RWPE1 (cell line): Measurements from ENCODE around the gene FXYD4.

Experiments used
- CTCF ChIA-PET: fragments of 350-600 bp; sonication (Branson Sonifier 250); formaldehyde crosslinking; extraction: SDS; loops from one replicate; lab custom pipeline; 2021; lab: Yijun Ruan, JAX
- POLR2A ChIA-PET: fragments of 400-600 bp; formaldehyde crosslinking; extraction: SDS; loops from one replicate; lab custom pipeline; 2020; ENCODE audit warnings: antibody characterized with exemption; ENCODE audit not compliant: low non-redundant PET; lab: Yijun Ruan, JAX
- DNase-seq: peaks from one replicate; pipeline ENCODE4 v3.0.0; 2012; ENCODE audit warnings: low spot score
- H3K27ac ChIP-seq: fragments of 450-650 bp; 2 replicates; pipeline ENCODE4 v1.5.1; 2017
- TF ChIP-seq, protein P1 (sequence below): fragments of 450-650 bp; conservative IDR thresholded peaks from 2 replicates; pipeline ENCODE4 v1.5.1; 2017; ENCODE audit warnings: low read depth, mild to moderate bottlenecking

Gene FXYD4

DNA sequence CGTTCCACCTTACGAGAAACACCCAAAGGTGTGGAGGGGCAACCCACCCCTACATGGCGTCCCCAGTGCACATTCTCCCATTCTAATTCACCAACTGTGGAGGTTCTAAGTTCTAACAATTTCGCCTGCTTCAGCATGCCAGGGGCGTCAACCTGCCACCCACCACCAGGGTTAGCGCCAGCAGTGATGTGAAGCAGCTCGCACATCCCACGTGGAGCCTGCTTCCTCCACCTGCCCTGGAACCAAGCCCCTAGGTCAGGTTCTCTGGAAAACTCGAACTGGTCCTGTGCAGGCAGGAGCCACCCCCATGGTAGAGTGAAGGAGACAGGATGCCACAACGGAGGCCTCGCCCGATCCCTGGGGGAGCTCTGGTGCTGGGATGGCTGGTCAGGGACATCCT is 33.3 kb upstream of the FXYD4 start:
- H3K27ac ChIP-seq, result no peak overlapping the region
- no peak for DNase-seq
- CTCF ChIA-PET, result no interaction called here

DNA sequence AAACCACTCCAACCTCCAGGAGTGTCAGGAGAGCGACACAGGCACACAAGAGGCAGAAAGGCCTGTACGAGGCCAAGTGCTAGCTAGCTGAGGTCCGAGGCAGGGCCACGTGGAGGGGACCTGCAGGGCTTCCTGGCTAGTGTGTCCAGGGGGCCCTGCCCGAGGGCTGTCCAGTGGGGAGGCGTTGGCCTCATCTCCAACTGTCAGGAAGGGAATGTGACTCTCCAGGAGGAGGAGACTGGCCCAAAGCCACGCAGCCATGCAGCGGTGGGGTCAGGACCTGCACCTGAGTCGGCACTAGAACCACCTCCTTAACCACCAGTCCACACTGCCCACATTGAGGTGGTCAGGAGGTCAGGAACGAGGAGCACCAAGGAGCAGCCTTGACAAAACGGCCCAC is 32.3 kb upstream of the FXYD4 start:
- POLR2A ChIA-PET, result no interaction called here
- TF ChIP-seq, protein P1, sequence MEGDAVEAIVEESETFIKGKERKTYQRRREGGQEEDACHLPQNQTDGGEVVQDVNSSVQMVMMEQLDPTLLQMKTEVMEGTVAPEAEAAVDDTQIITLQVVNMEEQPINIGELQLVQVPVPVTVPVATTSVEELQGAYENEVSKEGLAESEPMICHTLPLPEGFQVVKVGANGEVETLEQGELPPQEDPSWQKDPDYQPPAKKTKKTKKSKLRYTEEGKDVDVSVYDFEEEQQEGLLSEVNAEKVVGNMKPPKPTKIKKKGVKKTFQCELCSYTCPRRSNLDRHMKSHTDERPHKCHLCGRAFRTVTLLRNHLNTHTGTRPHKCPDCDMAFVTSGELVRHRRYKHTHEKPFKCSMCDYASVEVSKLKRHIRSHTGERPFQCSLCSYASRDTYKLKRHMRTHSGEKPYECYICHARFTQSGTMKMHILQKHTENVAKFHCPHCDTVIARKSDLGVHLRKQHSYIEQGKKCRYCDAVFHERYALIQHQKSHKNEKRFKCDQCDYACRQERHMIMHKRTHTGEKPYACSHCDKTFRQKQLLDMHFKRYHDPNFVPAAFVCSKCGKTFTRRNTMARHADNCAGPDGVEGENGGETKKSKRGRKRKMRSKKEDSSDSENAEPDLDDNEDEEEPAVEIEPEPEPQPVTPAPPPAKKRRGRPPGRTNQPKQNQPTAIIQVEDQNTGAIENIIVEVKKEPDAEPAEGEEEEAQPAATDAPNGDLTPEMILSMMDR, result no peak
- no peak overlapping the region for H3K27ac ChIP-seq
- CTCF ChIA-PET, result no interaction called here
- no peak for DNase-seq

More for the DNA sequence above, 33.3 kb upstream of the FXYD4 start:
- POLR2A ChIA-PET, result no interaction called here
- TF ChIP-seq, protein P1, result no peak

DNA sequence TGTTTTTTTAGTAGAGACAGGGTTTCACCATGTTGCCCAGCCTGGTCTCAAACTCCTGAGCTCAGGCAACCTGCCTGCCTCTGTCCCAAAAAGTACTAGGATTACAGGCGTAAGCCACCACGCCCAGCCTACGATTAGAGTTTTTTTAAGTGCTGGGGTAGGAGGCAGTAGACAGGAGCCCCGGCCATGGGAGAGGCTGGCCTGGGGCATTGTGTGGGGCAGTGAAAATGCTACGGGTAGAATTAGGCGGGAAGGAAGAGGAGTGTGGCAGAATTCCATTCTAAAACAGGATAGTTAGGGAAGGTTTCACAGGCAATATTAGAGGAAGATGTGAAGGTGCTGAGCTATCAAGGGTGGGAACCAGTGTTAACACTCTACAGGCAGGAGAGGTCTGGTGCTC is 31.3 kb upstream of the FXYD4 start:
- no peak for DNase-seq
- CTCF ChIA-PET, result interaction anchor here (1.4 kb wide), 1 partner anchor 47 kb away, joined by 4 read pairs; no protein-coding TSS in a partner anchor
- POLR2A ChIA-PET, result no interaction called here
- H3K27ac ChIP-seq, result no peak overlapping the region
- TF ChIP-seq, protein P1, result no peak

DNA sequence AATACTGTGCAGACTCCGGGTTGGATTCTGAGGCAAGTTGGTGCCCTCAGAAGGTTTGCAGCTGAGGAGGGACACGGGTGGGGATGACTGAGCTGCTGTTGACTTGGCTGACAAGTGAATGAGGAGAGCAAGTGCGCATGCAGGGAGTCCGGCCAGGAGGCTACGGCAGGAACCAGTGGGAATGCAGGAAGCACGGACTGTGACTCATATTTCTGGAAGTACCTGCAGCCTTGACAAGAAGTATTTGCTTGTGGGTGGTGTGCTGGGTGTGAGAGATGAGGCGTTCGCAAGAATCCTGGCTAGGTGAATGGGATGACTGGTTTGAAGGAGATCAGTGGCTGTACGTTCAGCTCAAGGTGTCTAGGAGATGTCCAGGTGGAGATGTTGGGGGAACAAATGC is 30.8 kb upstream of the FXYD4 start:
- POLR2A ChIA-PET, result no interaction called here

DNA sequence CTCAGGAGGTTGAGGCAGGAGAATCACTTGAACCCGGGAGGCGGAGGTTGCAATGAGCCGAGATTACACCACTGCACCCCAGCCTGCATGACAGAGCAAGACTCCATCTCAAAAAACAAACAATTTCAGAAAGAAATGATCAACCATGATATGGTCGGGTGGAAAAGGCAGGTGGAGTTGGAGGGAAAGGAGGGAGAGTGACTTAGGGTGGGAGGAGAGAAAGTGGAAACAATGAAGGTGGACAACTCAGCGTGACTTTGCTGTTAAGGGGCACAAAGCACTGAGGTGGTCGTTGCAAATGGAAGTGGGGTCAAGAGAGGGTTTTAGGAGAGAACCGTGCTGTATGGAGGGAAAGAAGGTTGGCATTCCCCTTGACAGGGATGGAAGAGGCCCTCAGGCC is 30.0 kb upstream of the FXYD4 start:
- no peak overlapping the region for H3K27ac ChIP-seq
- CTCF ChIA-PET, result no interaction called here
- POLR2A ChIA-PET, result no interaction called here
- TF ChIP-seq, protein P1, result no peak
- DNase-seq, result no peak

More for the DNA sequence above, 30.8 kb upstream of the FXYD4 start:
- CTCF ChIA-PET, result interaction anchor here (0.6 to 1.4 kb wide), 2 partner anchors 8 to 48 kb away, joined by 4 read pairs; no protein-coding TSS in a partner anchor
- TF ChIP-seq, protein P1, result no peak
- DNase-seq, result peak; percentile 93
- peak overlapping the region; percentile 17; the same call in 1 of the 2 replicates for H3K27ac ChIP-seq

DNA sequence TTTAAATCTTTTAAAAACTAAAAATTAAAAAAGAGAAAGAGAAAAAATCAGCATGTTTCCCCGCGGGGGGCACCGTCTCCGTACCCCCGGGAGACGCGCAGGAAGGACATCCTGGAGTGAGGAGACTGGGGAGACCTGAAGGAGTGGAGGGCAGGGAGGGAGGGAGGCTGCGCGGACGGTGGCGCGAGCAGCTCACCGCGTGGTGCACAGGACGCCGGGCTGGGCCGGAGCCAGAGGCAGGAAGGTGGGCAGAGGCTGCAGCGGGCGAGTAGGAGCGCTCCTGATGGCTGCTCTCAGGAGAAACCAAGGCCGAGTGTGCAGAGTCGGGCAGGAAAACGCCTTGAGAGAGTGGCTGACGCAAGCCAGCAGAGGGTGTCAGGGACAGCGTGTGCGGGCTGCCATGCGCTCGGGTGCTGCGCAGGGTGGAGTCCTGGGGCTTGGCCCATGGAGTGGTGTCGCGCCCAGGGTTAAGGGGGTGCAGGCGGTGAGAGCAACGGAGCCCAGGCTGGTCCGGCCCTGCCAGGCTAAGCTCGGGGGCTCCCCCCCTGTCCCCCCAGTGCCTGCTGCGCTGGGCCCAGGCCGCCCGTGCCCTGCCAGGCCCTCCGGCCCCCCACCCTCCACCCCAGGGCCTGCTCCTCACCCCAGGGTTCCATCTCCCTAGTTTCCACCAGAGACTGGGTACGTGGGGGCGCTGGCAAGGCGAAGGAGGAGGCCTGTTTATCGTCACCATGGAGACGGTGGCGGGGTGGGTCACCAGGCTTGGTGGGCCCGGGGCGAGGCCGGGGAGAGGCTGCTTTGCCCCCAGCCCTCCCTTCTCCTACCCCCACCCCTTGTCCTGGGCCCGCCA is 28.9 kb upstream of the FXYD4 start:
- CTCF ChIA-PET, result no interaction called here
- POLR2A ChIA-PET, result no interaction called here

More for the DNA sequence above, 28.9 kb upstream of the FXYD4 start:
- H3K27ac ChIP-seq, result no peak overlapping the region
- no peak for DNase-seq
- TF ChIP-seq, protein P1, result no peak
